Body of pancreas (tissue), 4 donors: Measurements from ENCODE around the gene SEC22A.

Experiments used
- POLR2A ChIP-seq, 3 donors: fragments of 450-650 bp; IDR thresholded peaks; one replicate each; pipeline ENCODE4 v1.6.1; 2016; ENCODE audit warnings: antibody characterized with exemption in 3 of 3, mild to moderate bottlenecking in 2 of 3
- TF ChIP-seq, protein P1 (sequence below), 7 experiments: fragments of 450-650 bp in 4 of 7; fragments of 200-600 bp in 3 of 7; sonication (generic) in 3 of 7; IDR thresholded peaks; one replicate each; pipeline ENCODE4 v1.5.1; 2016 to 2019; ENCODE audit warnings: antibody characterized with exemption in 7 of 7

DNA sequence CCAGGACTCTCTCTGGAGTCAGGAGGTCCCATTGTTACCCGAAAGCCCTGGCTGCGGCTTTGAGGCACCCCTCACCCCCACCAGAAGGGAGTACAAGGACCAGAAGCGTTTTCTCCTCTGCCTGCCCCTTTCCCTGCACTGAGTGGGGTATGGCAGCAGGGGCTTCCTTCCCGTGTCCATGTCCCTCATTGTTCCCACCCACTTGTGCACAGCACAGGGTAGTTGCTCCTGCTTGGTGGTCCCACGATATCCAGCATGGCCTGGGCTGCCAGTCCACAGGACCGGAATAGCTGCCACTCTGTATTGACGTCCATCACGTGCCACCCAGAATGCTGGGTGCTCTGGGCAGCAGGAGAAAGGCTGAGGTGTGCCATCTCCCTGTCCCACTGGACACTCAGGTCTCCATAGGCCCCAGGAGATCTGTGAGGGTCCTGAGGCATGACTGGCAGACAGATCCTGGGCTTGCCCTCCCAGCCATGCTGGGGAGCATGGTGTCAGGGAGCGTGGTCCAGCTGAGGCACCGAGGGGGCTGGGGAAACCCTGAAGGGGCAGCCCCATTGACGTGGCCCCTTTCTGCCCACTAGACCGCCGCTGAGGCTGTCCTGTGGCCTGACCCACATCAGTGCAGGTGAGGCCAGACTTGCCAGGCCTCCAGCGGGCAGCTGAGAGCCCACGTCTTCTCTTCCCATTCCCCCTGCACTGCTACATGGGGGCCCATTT is 45.3 kb upstream of the SEC22A start:
- TF ChIP-seq, protein P1, sequence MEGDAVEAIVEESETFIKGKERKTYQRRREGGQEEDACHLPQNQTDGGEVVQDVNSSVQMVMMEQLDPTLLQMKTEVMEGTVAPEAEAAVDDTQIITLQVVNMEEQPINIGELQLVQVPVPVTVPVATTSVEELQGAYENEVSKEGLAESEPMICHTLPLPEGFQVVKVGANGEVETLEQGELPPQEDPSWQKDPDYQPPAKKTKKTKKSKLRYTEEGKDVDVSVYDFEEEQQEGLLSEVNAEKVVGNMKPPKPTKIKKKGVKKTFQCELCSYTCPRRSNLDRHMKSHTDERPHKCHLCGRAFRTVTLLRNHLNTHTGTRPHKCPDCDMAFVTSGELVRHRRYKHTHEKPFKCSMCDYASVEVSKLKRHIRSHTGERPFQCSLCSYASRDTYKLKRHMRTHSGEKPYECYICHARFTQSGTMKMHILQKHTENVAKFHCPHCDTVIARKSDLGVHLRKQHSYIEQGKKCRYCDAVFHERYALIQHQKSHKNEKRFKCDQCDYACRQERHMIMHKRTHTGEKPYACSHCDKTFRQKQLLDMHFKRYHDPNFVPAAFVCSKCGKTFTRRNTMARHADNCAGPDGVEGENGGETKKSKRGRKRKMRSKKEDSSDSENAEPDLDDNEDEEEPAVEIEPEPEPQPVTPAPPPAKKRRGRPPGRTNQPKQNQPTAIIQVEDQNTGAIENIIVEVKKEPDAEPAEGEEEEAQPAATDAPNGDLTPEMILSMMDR (IDR thresholded peaks at IDR 0.05): no peak
- TF ChIP-seq POLR2A (IDR thresholded peaks at IDR 0.05): no peak
